Activated gamma-delta T cell treated with anti-CD3 and anti-CD28 coated beads, Interleukin-2, amount 50 U/mL, for 16 hours (primary cell): ENCODE data around the gene MEGF9.

Source experiments
- DNase-seq: peaks from one replicate; pipeline ENCODE4 v3.0.0-alpha.2; 2020; ENCODE audit warnings: low read depth

Gene MEGF9

DNA sequence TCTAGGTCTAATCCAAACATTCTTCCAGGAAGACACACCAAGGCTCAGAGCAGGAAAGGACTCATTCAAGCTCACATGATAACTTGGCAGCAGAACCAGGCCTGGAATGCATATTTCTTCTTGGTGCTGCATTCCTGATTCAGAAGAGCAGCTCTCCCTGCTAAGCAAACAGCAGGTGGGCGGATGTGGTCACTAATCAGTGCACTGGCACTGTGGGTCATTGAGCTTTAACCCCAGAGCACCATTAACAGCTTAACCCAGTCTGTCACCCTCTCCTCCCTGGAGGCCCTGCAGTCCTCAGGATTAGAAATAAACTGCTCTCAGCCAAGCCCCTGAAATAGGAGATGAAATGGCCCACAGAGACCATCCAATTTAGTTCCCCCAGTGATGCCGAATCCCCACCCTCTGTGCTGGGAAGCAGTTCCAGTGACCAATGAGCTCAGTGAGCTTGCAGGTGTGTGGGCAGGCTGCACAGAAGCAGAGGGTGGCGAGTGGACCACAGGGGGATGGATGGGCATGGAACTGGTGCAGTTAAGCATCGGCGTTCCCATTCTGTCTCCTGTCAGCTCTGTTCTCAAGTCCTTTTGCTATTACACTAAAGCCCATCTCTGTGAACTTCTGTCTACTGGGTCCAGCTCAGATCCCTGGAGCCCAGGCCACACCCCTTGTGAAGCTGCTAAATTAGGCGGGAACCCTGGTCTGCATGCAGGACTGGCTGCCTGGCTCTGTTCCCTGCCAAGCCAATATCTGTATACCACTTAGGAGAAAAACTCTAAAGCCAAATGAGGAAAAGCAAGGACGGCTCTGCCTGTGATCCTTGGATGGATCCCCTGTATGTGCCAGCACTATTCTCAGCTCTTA lies 16.6 kb upstream of the MEGF9 start:
- no peak for DNase-seq

DNA sequence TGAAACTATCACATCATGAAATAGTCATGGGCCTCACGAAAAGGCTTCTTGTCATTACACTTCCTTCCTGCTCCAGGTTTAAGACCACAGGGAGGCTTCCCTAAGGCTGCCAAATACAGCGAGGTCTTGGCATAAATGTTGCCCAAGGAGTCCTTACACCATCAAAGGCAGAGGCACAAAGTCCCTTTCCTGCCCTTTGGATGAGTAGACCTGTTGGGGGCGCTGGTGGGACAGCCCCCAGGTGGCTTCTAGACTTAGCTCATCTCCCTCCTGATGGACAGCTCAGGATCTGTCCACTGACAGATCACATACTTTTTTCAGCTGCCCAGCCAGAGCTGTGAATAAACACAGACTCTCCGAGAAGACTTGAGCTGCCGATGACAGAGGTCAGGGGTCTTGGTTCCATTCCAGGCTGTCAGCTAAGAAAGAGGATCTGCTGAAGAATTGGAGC lies 15.5 kb upstream of the MEGF9 start:
- no peak for DNase-seq

DNA sequence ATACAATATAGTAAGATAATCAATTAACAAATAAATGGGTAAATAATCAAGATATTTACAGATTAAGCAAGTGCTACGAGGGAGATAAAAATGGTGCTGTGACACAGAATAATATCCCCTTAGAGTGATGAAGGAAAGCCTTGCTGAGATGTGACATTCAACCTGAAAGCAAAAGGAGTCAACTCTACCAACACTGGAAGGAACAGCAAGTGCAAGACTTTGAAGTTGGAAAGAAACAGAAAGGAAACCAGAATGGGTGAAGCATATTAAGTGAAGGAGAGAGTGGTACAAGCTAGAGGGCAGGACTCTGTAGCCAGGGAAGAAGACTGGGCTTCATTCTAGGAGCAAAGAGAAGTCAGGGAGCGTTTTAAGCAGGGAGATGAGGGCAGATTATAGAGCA lies 12.2 kb upstream of the MEGF9 start:
- DNase-seq, result no peak

GRCh38 chr9:120725907-120726306 lies 11.6 kb upstream of the MEGF9 start:
- DNase-seq, result no peak

- no peak for DNase-seq
Measured at GRCh38 chr9:120724757-120725400, 10.6 kb upstream of the MEGF9 start.

DNA sequence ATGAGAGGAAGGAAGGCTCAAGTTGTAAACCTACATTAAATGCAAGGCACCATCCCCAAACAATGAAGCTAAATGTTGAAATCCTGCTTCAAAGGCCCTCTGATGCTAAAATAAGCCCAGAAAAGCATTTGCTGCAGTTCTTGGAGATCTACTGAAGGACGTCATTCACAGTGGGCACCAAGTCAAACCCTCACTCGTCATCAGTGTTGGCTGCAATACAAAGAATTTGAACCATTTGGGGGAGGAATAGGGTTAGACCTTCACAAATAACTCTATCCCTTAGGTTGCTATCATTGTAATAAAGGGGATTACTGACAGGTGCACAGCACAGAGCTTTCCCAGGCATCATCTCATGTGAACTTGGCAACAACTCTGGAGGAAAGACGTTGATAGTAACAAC lies 9.3 kb upstream of the MEGF9 start:
- no peak for DNase-seq

GRCh38 chr9:120720404-120720803 lies 6.1 kb upstream of the MEGF9 start:
- DNase-seq, result no peak

DNA sequence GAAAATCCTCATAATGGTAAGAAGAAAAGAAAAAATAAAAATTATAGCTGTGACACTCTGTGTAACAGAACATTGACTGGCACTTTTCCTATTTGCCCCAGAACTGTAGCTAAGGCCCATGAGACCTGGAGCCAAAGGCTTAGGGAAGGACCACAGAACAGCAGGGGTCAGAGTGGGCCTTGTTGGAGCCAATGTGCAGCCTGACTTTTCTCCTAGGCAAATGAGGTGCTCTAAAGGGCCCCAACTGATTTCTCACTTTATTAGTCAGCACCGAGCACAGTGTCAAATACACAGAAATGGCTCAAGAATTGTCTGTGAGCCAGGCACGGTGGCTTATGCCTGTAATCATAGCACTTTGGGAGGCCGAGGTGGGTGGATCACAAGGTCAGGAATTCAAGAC lies 4.0 kb upstream of the MEGF9 start:
- DNase-seq, result no peak

DNA sequence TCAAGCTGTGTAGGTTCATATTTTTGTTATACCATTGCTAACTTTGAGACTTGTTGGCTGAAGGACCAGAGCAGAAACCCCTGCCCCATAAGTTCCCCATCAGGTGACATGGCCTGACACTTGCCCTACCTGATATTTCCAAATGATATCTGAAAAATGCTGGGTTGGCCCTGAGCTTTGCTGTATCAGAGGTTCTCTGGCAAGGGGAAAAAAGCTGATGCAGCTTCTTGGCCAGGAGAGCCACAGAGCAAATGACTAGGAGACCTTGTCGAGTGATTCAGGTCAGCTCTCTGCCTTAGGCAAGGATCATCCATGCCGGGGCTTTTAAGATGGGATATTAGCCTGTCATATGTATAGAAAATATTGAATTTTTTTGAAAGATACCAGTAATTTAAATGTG lies 2.9 kb upstream of the MEGF9 start:
- no peak for DNase-seq

- no peak for DNase-seq
Measured at GRCh38 chr9:120716483-120716882, 2.2 kb upstream of the MEGF9 start.

DNA sequence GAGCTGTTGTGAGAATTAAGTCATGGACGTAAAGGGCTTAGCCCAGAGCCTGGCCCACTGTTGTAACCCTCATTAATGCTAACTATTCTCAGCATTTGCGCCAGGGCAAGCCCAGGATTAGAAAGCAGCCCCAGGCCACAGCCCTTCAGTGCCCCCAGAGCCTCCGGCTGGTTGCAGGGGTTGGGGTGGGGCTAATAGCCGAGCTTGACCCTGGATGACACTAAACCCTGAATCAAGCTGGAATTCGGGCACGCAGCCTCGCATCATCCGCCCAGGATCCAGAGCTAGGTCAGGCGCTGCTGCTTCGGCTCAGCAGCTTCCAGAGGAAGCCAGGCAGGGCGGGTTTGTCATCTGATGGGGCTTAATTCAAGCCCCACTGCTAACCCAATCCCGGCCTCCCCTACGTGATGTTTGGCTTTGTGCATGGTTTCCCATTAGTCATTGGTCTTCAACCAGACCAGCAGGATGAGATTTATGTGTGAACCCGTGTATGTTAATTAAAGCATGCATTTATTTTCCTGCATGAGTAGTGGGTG lies 1.2 kb upstream of the MEGF9 start:
- DNase-seq, result no peak

DNA sequence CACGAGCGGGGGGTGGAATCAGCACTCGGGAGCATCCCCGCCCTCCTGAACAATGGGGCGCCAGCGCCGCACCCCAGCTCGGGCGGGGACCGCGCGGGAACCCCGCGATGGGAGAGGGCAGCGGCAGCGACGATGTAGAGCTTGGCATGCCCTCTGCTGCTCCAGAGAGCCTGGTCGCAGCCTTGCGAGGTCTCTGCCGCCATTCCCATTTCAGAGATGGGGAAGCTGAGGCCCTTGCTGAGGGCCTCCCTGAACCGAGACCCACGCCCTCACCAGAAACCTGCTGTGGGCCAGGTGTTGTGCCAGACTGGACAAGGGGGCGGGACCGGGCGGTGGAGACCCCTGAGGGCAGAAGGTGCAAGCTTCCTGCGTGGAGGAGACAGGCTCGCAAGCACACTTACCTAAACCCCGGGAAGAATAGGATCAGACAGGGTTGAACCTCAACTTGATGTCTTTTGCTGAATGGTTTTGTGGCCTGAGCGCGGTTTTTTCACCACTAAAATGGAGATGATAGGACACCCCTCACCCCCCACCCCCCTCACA lies 647 bp upstream of the MEGF9 start:
- no peak for DNase-seq

GRCh38 chr9:120713257-120714087 lies 798 bp downstream of the MEGF9 start:
- no peak for DNase-seq

DNA sequence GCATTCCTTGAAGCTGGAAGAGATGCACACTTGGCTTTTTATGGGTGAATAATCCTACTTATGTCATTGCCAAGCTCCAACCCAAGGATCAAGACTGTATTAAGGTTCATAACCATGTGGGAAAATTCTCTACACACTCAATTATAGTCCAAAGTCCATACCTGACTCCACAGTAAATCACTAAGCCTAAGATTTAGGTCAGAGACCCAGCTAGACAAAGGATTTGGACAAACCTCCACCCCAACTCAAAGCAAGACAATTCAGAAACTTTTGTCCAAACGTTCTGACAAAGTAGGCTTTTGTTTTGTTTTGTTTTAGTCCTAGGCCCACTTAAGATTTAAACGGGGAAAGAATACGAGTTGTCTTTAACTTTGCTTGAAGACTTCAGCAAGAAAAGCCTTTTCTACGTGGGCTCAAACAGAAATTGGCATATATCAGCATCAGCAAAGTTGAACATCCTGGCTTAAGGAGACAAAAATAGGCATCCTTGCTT lies 1.7 kb downstream of the MEGF9 start:
- DNase-seq, result no peak

DNA sequence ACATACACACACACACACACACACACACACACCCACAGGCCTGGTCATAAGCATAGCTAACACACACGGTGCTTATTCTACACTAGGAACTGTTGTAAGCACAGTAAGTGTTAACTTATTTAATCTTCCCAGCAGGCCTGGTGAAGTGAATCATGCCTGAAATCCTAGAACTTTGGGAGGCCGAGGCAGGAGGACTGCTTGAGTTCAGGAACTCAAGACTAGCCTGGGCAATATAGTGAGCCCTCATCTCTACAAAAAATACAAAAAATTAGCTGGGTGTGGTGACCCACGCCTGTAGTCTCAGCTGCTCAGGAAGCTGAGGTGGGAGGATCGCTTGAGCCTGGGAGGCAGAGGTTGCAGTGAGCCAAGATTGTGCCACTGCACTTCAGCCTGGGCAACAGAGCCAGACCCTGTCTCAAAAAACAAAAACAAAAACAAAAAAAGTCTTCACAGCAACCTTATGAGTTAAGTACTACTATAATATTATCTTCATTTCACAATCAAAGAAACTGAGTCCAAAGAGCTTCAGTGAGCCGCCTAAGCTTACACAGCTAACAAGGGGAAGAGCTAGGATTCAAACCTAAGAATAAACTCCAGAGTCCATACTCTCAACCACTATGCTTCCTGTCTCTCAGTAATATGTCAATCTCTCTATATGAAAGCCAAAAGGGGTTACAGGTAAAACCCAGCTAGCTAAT lies 2.3 kb downstream of the MEGF9 start:
- DNase-seq, result no peak

- no peak for DNase-seq
Measured at GRCh38 chr9:120711354-120711753, 2.9 kb downstream of the MEGF9 start.

GRCh38 chr9:120710110-120710981 lies 3.9 kb downstream of the MEGF9 start:
- DNase-seq, result no peak

GRCh38 chr9:120708526-120709224 lies 5.6 kb downstream of the MEGF9 start:
- no peak for DNase-seq

GRCh38 chr9:120707170-120707569 lies 7.1 kb downstream of the MEGF9 start:
- DNase-seq, result no peak

GRCh38 chr9:120705174-120705573 lies 9.1 kb downstream of the MEGF9 start:
- DNase-seq, result no peak
